Measurements from ENCODE around the gene FAAP24. TPM values are rescaled to one million over a fixed set of nuclear protein-coding genes. Genes with fewer than 3 reads are reported as not detected.
"Not testable (repeated sequence)": the region's sequence is repeated elsewhere in the genome, so short reads cannot be mapped to it uniquely, and the experiment has no call there.

Gene FAAP24
- polyA plus RNA-seq, 1 experiment, result 1.8 TPM

GRCh38 chr19:33000510-33000909 lies 28.5 kb downstream of the FAAP24 start:
- no peak overlapping the region for H3K4me3 ChIP-seq (ENCODE audit: low read depth, low read length)
- ChIA-PET POLR2A (interaction anchor here (0.7 kb wide), 1 partner anchor 624 kb away, joined by 4 read pairs; no protein-coding TSS in a partner anchor), CTCF (no interaction called here)
- no peaks in the 10 kb centered on the region for H3K27me3 ChIP-seq (ENCODE audit: control insufficient read depth, insufficient read depth, low read length)
- TF ChIP-seq, protein P1, sequence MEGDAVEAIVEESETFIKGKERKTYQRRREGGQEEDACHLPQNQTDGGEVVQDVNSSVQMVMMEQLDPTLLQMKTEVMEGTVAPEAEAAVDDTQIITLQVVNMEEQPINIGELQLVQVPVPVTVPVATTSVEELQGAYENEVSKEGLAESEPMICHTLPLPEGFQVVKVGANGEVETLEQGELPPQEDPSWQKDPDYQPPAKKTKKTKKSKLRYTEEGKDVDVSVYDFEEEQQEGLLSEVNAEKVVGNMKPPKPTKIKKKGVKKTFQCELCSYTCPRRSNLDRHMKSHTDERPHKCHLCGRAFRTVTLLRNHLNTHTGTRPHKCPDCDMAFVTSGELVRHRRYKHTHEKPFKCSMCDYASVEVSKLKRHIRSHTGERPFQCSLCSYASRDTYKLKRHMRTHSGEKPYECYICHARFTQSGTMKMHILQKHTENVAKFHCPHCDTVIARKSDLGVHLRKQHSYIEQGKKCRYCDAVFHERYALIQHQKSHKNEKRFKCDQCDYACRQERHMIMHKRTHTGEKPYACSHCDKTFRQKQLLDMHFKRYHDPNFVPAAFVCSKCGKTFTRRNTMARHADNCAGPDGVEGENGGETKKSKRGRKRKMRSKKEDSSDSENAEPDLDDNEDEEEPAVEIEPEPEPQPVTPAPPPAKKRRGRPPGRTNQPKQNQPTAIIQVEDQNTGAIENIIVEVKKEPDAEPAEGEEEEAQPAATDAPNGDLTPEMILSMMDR (IDR thresholded peaks at IDR 0.05; ENCODE audit: low read depth, low read length), result no peak
- no peak overlapping the region for H3K27ac ChIP-seq (ENCODE audit: low read depth, low read length)
- no peak for DNase-seq (ENCODE audit: low read depth, low spot score)
- no peaks in the 10 kb centered on the region for H3K9me3 ChIP-seq (ENCODE audit: control insufficient read depth, insufficient read depth, low read length)

- POLR2A ChIA-PET, result no interaction called here
- CTCF ChIA-PET, result no interaction called here
- Histone ChIP-seq H3K27ac (ENCODE audit: low read depth, low read length) (no peak overlapping the region), H3K4me3 (ENCODE audit: low read depth, low read length) (no peak overlapping the region), H3K9me3 (ENCODE audit: control insufficient read depth, insufficient read depth, low read length) (no peaks in the 10 kb centered on the region), H3K27me3 (ENCODE audit: control insufficient read depth, insufficient read depth, low read length) (no peaks in the 10 kb centered on the region)
- TF ChIP-seq, protein P1 (IDR thresholded peaks at IDR 0.05; ENCODE audit: low read depth, low read length), result no peak
- no peak for DNase-seq (ENCODE audit: low read depth, low spot score)
These were observed 28.9 kb downstream of the FAAP24 start for GRCh38 chr19:33000910-33001309.

- DNase-seq (ENCODE audit: low read depth, low spot score); H3K4me3 ChIP-seq (ENCODE audit: low read depth, low read length); H3K9me3 ChIP-seq (ENCODE audit: control insufficient read depth, insufficient read depth, low read length); POLR2A ChIA-PET; H3K27ac ChIP-seq (ENCODE audit: low read depth, low read length); H3K27me3 ChIP-seq (ENCODE audit: control insufficient read depth, insufficient read depth, low read length): not testable (repeated sequence)
- CTCF ChIA-PET, result interaction anchor here (0.6 kb wide), 1 partner anchor 1040 kb away, joined by 6 read pairs; no protein-coding TSS in a partner anchor
These were observed 30.3 kb downstream of the FAAP24 start for GRCh38 chr19:33002126-33002865.

DNA sequence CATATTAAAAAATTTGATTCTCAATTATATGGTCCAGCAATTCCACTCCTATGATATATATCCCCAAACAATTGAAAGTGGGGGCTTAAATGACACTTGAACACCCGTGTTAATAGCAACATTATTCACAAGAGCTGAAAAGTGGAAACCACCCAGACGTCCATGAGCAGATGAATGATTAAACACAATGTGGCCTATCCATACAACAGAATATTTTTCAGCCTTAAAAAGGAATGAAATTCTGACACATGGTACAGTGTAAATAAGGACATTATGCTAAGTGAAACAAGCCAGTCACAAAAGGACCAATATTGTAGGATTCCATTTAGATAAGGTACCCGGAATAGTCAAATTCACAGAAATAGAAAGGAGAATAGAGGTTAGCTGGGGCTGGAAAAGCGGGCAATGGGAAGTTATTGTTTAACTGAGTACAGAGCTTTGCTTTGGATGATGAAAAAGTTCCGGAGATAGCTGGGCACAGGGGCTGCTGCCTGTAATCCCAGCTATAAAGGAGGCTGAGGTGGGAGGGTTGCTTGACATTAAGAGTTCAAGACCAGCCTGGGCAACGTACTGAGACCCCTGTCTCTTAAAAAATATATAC lies 31.5 kb downstream of the FAAP24 start:
- DNase-seq (ENCODE audit: low read depth, low spot score); H3K4me3 ChIP-seq (ENCODE audit: low read depth, low read length); H3K9me3 ChIP-seq (ENCODE audit: control insufficient read depth, insufficient read depth, low read length); H3K27me3 ChIP-seq (ENCODE audit: control insufficient read depth, insufficient read depth, low read length); POLR2A ChIA-PET; H3K27ac ChIP-seq (ENCODE audit: low read depth, low read length): not testable (repeated sequence)
- CTCF ChIA-PET, result interaction anchor here (0.6 kb wide), 1 partner anchor 1039 kb away, joined by 6 read pairs; no protein-coding TSS in a partner anchor

- Histone ChIP-seq H3K4me3 (ENCODE audit: low read depth, low read length) (no peak overlapping the region), H3K9me3 (ENCODE audit: control insufficient read depth, insufficient read depth, low read length) (no peaks in the 10 kb centered on the region), H3K27ac (ENCODE audit: low read depth, low read length) (no peak overlapping the region), H3K27me3 (ENCODE audit: control insufficient read depth, insufficient read depth, low read length) (no peaks in the 10 kb centered on the region)
- DNase-seq (ENCODE audit: low read depth, low spot score), result no peak
- CTCF ChIA-PET, result no interaction called here
- POLR2A ChIA-PET, result no interaction called here
- TF ChIP-seq, protein P1 (IDR thresholded peaks at IDR 0.05; ENCODE audit: low read depth, low read length), result no peak
These were observed 33.4 kb downstream of the FAAP24 start for GRCh38 chr19:33005440-33005839.

DNA sequence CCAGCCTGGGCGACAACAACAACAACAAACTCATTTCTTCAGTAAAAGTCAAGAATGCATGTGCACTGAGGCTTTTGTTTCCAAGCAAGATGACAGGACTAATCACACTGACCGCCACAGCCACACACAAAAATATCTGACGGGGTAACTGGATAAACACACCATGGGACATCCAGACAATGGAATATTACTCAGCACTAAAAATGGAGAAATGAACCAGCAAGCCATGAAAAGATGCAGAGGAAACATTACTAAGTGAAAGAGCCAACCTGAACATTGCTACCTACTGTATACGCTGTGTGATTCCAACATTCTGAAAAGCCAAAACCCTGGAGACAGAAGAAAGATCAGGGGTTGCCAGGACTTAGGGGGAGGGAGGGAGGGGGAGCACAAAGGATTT lies 36.7 kb downstream of the FAAP24 start:
- TF ChIP-seq, protein P1 (IDR thresholded peaks at IDR 0.05; ENCODE audit: low read depth, low read length), result no peak
- ChIA-PET POLR2A (no interaction called here), CTCF (no interaction called here)
- DNase-seq (ENCODE audit: low read depth, low spot score), result no peak
- Histone ChIP-seq H3K4me3 (ENCODE audit: low read depth, low read length) (no peak overlapping the region), H3K27me3 (ENCODE audit: control insufficient read depth, insufficient read depth, low read length) (no peaks in the 10 kb centered on the region), H3K9me3 (ENCODE audit: control insufficient read depth, insufficient read depth, low read length) (no peaks in the 10 kb centered on the region), H3K27ac (ENCODE audit: low read depth, low read length) (no peak overlapping the region)

DNA sequence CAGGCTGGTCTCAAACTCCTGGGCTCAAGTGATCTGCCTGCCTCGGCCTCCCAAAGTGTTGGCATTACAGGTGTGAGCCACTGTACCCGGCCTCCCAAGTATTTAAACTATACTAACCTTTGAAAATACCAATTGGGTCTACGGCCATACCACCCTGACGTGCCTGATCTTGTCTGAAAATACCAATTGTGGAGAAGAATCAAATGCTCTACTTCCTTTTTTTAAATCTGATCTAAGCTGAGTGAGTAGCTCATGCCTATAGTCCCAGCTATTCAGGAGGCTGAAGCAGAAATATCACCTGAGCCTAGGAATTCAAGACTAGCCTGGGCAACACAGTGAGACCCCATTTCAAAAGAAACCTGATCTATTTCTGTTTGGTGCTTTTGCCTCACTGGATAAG lies 38.8 kb downstream of the FAAP24 start:
- H3K27me3 ChIP-seq (ENCODE audit: control insufficient read depth, insufficient read depth, low read length); POLR2A ChIA-PET: not testable (repeated sequence)
- CTCF ChIA-PET, result interaction anchor here (0.7 to 1.0 kb wide), 2 partner anchors 34 to 172 kb away, joined by 3 read pairs; no protein-coding TSS in a partner anchor

More for the DNA sequence above, 38.8 kb downstream of the FAAP24 start:
- not testable (repeated sequence) for H3K27ac ChIP-seq (ENCODE audit: low read depth, low read length); H3K9me3 ChIP-seq (ENCODE audit: control insufficient read depth, insufficient read depth, low read length); DNase-seq (ENCODE audit: low read depth, low spot score); H3K4me3 ChIP-seq (ENCODE audit: low read depth, low read length)

Measured in AG04450 (cell line).